Heart left ventricle (tissue), 16 donors: ENCODE measurements around the gene CFAP58. TPM values are rescaled to one million over a fixed set of nuclear protein-coding genes. Genes with fewer than 3 reads are reported as not detected.

Experiments used
- ATAC-seq, 4 donors: fragments of 200-7000 bp; cut with Tn5 transposase; one replicate each; pipeline ENCODE4 v1.9.1; 2020 to 2022; ENCODE audit warnings: moderate library complexity in 4 of 4, mild to moderate bottlenecking in 3 of 4, moderate number of reproducible peaks in 1 of 4
- DNase-seq, 5 donors: peaks; one replicate each; pipeline ENCODE4 v3.0.0-alpha.2; 2020
- H3K27ac ChIP-seq, 12 donors: fragments of 200-600 bp; sonication (generic) in 4 of 12; one replicate each; pipeline versions ENCODE4 v1.5.0 to v1.8.0; 2016 to 2022; ENCODE audit warnings: mild to moderate bottlenecking in 2 of 12
- H3K27me3 ChIP-seq, 9 donors: fragments of 200-600 bp; sonication (generic) in 2 of 9; one replicate each; pipeline versions ENCODE4 v1.5.1 to v1.8.0; 2016 to 2022; ENCODE audit warnings: mild to moderate bottlenecking in 3 of 9
- H3K36me3 ChIP-seq, 9 donors: fragments of 200-600 bp; sonication (generic) in 2 of 9; one replicate each; pipeline versions ENCODE4 v1.5.0 to v1.8.0; 2018 to 2022; ENCODE audit warnings: mild to moderate bottlenecking in 2 of 9
- H3K4me1 ChIP-seq, 12 donors: fragments of 200-600 bp; sonication (generic) in 4 of 12; one replicate each; pipeline versions ENCODE4 v1.5.0 to v1.8.0; 2016 to 2022; ENCODE audit warnings: mild to moderate bottlenecking in 3 of 12
- H3K4me3 ChIP-seq, 12 donors: fragments of 200-600 bp; sonication (generic) in 4 of 12; one replicate each; pipeline versions ENCODE4 v1.5.0 to v1.8.0; 2017 to 2022; ENCODE audit warnings: mild to moderate bottlenecking in 9 of 12, moderate library complexity in 4 of 12
- H3K9me3 ChIP-seq, 12 donors: fragments of 200-600 bp; sonication (generic) in 4 of 12; one replicate each; pipeline versions ENCODE4 v1.5.0 to v1.8.0; 2016 to 2022; ENCODE audit warnings: mild to moderate bottlenecking in 1 of 12
- POLR2A ChIP-seq, 2 donors: fragments of 450-650 bp; IDR thresholded peaks; one replicate each; pipeline ENCODE4 v1.6.1; 2017; ENCODE audit warnings: antibody characterized with exemption in 2 of 2, mild to moderate bottlenecking in 2 of 2, moderate library complexity in 2 of 2
- WGBS, 4 donors: extraction: QIAGEN DNeasy Blood & Tissue Kit in 2 of 4; methylation state at CpG; one replicate each; pipeline versions ENCODE4 v1.1.5 to v1.1.7; 2013 to 2018; 5-methylcytosine and 5-hydroxymethylcytosine counted together
- intact Hi-C, 10 donors: fragments of 100-400 bp; cut with DNase I; formaldehyde crosslinking; loops; one replicate each; pipeline versions ENCODE4 v1.11.1 to v1.14.2; 2022
- polyA plus RNA-seq, 2 donors: library from polyadenylated mRNA; stranded (reverse); fragments of 200-250 nt; gene quantifications; one replicate each; pipeline ENCODE4 v1.2.3, GENCODE V29; 2013
- total RNA-seq, 9 donors: library from RNA; depleted of rRNA in 2 of 9; stranded (reverse); fragments of >200 nt in 2 of 9; fragmentation: NEBNext Ultra II Directional in 3 of 9; extraction: Animal tissue kit (Norgen Biotek cat#: 25700) in 3 of 9; gene quantifications; one replicate each; pipeline versions ENCODE4 v1.1.0 to v1.2.4, GENCODE V29; 2016 to 2023
- TF ChIP-seq, protein P1 (sequence below), 12 donors: fragments of 200-600 bp; sonication (generic) in 4 of 12; IDR thresholded peaks; one replicate each; pipeline versions ENCODE4 v1.5.0 to v1.8.0; 2018 to 2022; ENCODE audit warnings: antibody characterized with exemption in 12 of 12, mild to moderate bottlenecking in 5 of 12
- donor health status: ischemic (EF 13 %, LVEDD 7.1; RV severe dilation, severe dysfunction).
- donor health status: healthy with polysubstance abuse.
- donor health status: DM: no; HTN: yes; CAD: no.
- donor health status: DM: no; HTN: no; CAD: no.
- donor health status: ischemic (EF 25% LVEDD 6.9; RV normal size, moderate dysfunction).
- donor health status: ischemic (EF 25% LVEDD 5.7; RV mildly dilated, moderate dysfunction).
- donor health status: healthy.
- donor health status: DM: yes; HTN: yes; CAD: no.
- donor health status: ischemic (EF 35%, LVEDD 5.7; RV mildly dilated, moderate dysfunction).
- donor health status: nonischemic (EF 11% LVEDD 7.7; RV severe dilation, severe dysfunction).
- donor health status: DM: yes; HTN: yes; CAD: no.
- donor health status: PGD.
- donor health status: ischemic (EF 29% LVEDD 5.4; RV normal size, mild dysfunction).
- donor health status: nonischemic (EF 23%, LVEDD 6.1; RV moderate dilation, normal function).

The CFAP58 gene
- total and polyA plus RNA-seq, 11 donors = 0.62 to 4.9 (median 3.1) TPM

DNA sequence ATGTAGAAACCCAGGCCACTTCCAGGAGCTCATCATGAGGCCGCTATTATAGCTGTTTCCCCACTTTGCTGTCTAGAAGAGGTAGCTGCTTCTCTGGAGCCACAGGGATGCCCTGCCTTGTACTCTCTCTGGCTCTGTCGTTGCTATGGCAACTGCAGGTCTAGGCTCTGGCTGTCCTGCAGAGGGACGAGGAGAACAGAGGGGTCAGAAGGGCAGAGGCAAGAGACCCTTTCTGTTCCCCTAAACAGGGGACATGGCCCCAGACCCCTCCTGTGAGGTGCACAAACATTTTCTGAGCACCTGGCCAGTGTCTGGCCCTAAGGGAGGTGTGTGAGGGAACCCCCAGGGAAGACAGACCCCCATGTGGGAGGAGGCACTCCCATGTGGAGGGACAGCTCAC is 46.7 kb upstream of the CFAP58 start:
- TF ChIP-seq, protein P1, sequence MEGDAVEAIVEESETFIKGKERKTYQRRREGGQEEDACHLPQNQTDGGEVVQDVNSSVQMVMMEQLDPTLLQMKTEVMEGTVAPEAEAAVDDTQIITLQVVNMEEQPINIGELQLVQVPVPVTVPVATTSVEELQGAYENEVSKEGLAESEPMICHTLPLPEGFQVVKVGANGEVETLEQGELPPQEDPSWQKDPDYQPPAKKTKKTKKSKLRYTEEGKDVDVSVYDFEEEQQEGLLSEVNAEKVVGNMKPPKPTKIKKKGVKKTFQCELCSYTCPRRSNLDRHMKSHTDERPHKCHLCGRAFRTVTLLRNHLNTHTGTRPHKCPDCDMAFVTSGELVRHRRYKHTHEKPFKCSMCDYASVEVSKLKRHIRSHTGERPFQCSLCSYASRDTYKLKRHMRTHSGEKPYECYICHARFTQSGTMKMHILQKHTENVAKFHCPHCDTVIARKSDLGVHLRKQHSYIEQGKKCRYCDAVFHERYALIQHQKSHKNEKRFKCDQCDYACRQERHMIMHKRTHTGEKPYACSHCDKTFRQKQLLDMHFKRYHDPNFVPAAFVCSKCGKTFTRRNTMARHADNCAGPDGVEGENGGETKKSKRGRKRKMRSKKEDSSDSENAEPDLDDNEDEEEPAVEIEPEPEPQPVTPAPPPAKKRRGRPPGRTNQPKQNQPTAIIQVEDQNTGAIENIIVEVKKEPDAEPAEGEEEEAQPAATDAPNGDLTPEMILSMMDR (IDR thresholded peaks at IDR 0.05) = no peak
- TF ChIP-seq POLR2A (IDR thresholded peaks at IDR 0.05) = no peak
- WGBS, 4 donors = 67 to 82% (median 72%) methylated on average over 3 of the region's 3 CpGs
- DNase-seq = no peak
- H3K4me3 ChIP-seq = no peak overlapping the region
- H3K4me1 ChIP-seq = peaks cover 9 to 98% (median 68%) of the 10 kb centered on the region in 12 donors
- H3K36me3 ChIP-seq = peaks cover 0 to 26% (median 0%) of the 10 kb centered on the region in 9 donors
- ATAC-seq = no peak
- peak overlapping the region in 10 of 12 donors; percentile 11 to 98 (median 90) for H3K27ac ChIP-seq
- intact Hi-C loops = loop anchor here in 2 of 10 donors (1.0 to 5.0 kb wide), 2 partner anchors 31 to 40 kb away; partner anchors contain the start of gene ITPRIP (in 1 of the 2)
- H3K9me3 ChIP-seq = no peaks in the 10 kb centered on the region
- H3K27me3 ChIP-seq = no peaks in the 10 kb centered on the region

DNA sequence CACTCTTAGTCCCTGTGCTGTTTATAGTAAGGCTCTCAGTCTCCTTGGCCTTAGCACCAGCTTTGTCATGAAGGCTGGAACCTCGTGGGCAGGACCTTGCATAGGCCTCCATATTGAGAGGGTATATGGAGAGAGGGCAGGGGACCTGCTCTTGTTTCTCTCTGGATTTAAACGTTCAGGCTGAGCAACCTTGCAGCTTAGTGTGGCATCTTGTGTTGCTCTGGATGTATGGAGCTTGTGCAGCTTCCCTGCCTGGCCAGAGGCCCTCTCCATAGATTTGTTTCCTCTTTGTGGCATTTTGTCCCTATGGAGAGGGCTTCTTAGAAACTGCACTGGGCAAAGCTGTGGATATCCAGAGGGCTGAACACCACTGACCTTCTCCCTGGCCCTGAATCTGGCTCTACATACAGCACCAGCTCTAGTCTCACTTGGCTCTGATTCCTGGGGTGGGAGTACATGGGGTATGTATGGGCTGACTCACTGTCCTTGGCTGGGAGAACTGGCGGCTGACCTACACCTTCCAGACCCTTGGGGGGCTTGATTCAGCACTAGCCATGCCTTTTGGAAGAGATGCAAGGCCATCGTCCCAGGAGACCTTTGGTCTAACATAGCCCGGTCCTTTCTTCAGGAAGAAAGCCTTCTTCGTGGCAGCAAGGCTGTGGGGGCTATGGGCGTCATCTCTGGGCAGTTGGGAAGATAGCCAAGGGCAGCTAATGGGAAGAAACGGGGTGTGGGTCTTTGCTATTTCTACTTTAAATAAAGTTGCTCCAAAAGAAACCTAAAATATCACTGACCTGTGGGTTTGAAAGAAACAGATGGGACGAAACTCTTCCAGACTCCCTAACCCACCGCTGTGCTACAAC is 45.8 kb upstream of the CFAP58 start:
- peaks cover 9 to 98% (median 72%) of the 10 kb centered on the region in 12 donors for H3K4me1 ChIP-seq
- peak overlapping the region in 11 of 12 donors; percentile 1 to 98 (median 90) for H3K27ac ChIP-seq
- intact Hi-C loops = loop anchor here in 1 of 10 donors (5.0 kb wide), 1 partner anchor 39 kb away; no protein-coding TSS in a partner anchor
- H3K36me3 ChIP-seq = peaks cover 0 to 35% (median 6%) of the 10 kb centered on the region in 9 donors
- H3K27me3 ChIP-seq = no peaks in the 10 kb centered on the region
- H3K4me3 ChIP-seq = no peak overlapping the region
- TF ChIP-seq, protein P1 (IDR thresholded peaks at IDR 0.05) = no peak
- TF ChIP-seq POLR2A (IDR thresholded peaks at IDR 0.05) = no peak
- 62 to 74% (median 69%) methylated on average over 8 to 10 of the region's 10 CpGs for WGBS, 4 donors
- no peak for ATAC-seq
- DNase-seq = peak in 1 of 5 donors; percentile 3
- no peaks in the 10 kb centered on the region for H3K9me3 ChIP-seq

DNA sequence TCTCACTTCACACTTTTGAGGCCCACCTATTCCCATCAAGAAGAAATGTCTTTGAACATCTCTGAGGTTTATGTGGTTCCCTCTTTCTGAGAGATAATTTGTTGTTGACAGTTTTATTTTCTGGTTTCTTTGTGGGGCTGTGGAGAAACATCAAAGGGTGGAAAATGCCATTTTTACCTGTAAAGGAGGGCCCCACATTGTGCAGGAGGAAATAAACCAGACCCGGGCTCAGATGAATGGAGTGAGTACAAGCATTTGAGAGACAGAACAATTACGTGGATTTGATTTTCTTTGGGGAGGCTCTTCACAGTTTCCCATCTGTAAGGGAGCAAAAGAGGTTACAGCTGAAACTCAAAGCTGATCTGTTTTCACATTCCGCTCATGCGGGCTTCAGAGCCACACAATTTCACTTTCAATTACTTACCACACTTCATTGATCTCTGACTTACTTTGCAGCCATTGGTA is 45.2 kb upstream of the CFAP58 start:
- intact Hi-C loops = loop anchor here in 1 of 10 donors (5.0 kb wide), 1 partner anchor 39 kb away; no protein-coding TSS in a partner anchor
- H3K27ac ChIP-seq = peak overlapping the region in 10 of 12 donors; percentile 1 to 98 (median 90)
- ATAC-seq = no peak
- H3K27me3 ChIP-seq = no peaks in the 10 kb centered on the region
- H3K9me3 ChIP-seq = no peaks in the 10 kb centered on the region
- 72 to 81% (median 77%) methylated on average over 4 of the region's 4 CpGs for WGBS, 4 donors
- H3K4me1 ChIP-seq = peaks cover 9 to 98% (median 71%) of the 10 kb centered on the region in 12 donors
- DNase-seq = no peak
- H3K36me3 ChIP-seq = peaks cover 0 to 42% (median 13%) of the 10 kb centered on the region in 9 donors
- H3K4me3 ChIP-seq = no peak overlapping the region
- no peak for TF ChIP-seq POLR2A (IDR thresholded peaks at IDR 0.05)
- TF ChIP-seq, protein P1 (IDR thresholded peaks at IDR 0.05) = no peak
